Stimulated activated CD4-positive, alpha-beta T cell treated with anti-CD3 and anti-CD28 coated beads, TNF-alpha, amount 100 ng/mL, for 1 hour (primary cell): ENCODE measurements around the gene SOST.

Experiments used
- DNase-seq, 3 donors: peaks; one replicate each; pipeline ENCODE4 v3.0.0-alpha.2; 2020; ENCODE audit warnings: low read depth in 3 of 3, low spot score in 1 of 3

SOST gene

DNA sequence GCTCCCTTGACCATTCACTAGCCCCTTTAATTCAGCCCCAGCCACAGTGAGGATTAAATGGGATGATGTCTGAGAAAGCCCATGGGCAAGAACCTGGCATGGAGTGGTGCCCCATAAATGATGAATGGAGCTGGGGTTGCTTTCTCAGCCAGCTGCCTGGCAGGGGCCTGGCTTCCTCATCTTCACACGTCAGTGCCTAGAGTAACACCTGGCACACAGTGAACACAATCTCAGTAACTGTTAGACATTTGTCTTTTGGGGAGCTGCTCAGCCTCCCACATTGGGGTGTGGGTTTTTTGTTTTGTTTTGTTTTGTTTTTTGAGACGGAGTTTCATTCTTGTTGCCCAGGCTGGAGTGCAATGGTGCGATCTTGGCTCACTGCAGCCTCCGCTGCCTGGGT, 49.4 kb downstream of the SOST start:
- DNase-seq, result no peak

DNA sequence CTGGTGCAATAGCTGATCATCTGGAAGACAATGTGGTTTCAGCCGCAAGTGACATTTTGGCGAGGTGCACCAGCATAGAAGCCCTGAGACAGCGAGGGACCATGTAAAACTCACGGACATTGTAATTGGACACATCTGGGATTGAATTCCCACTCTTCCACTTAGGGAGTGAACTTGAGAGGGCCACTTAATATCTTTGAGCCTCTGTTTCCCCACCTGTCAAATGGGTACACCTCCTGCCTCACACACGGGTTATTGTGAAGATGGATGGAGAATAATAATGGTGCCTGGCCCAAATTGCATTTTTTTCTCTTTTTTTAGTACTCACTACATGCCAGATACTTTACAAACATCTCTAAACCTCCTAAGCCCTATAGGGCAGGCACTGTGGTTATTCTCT, 51.4 kb downstream of the SOST start:
- DNase-seq, result no peak

DNA sequence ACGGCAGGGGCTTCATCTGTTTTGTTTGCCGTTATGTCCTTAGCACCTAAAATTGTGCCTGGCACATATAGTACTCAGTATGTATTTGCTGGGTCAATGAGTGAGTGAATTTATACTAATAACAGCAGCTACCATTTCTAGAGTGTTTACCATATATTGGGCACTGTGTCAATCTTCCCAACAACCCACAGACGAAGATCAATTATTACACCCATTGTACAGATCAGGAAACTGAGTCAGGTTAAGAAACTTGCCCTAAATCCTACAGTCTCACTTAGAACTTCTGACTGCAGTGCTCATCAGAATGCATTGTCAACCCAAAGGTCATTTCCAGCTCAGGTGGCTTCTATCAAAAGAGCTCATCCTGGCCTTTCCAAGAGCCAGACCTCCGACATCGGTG, 52.4 kb downstream of the SOST start:
- DNase-seq, result no peak
